HG02642 (cell line): ENCODE results near the gene DCXR.

ENCODE experiments used
- ATAC-seq: cut with Tn5 transposase; IDR thresholded peaks from one replicate; pipeline ENCODE4 v1.9.1; 2021; ENCODE audit warnings: mild to moderate bottlenecking; ENCODE audit not compliant: unreplicated experiment, poor library complexity

Gene DCXR

DNA sequence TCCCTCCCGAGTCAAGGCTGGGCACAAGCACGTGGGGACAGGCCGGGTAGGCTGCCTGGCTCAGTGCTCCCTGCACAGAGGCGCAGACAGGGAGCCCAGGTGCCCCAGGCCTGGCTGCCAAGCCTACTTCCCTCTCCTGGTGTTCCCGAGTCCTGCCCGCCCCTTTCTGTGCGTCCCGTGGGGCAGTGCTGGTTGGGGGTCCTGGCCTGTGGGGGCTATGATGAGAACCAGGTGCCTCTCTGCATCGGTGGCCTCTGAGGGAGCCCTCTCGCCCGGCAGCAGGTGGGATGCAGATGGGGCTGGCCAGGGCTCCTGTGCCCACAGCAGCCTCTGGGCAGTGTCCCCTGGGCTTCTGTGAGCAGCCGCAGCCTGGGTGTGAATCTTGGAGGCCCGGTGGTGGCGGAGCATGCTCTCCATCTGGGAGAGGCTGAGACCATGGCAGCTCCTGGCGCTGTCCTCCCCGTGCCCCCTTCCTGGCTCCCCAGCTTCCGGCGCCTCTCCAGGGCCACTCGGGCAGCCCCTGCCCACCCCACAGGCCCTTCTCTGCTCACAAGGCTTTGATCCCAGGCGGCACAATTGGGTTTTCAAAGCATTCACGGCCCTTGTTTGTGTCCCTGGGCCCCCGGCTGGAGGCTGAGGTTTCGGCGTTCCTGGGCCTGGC is 22.1 kb downstream of the DCXR start:
- ATAC-seq: no peak

DNA sequence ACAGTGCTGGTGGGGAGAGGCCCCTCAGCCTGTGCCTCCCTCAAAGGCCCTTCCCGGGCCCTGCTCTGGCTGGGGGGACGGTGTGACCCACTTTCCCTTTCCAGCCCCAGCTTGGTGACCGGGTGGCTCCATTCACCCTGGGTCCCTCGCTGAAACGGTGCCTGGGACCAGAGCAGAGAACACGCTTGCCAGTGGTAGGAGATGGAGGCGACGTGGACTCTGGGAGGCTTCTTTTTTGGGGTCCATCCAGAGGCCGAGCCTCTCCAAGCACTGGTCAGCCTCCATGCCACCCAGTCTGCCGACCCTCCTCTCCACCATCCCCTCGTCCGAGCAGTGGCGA is 22.6 kb downstream of the DCXR start:
- ATAC-seq: no peak

DNA sequence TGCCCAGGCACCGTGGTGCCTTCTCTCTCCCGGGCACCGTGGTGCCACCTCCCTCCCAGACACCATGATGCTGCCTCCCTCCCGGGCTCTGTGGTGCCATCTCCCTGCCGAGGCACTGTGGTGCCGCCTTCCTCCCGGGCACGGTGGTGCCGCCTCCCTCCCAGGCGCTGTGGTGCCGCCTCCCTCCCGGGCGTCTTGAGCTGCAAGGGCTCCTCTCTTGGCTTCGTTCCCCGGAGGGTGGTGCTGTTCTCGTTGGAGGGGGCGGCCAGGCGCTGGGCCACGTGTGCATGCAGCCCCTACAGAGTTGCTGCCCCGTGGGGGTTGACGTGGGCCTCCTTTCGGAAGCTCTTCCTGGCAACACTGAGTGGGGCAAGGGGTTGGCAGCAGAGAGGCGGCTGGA is 23.1 kb downstream of the DCXR start:
- no peak for ATAC-seq

DNA sequence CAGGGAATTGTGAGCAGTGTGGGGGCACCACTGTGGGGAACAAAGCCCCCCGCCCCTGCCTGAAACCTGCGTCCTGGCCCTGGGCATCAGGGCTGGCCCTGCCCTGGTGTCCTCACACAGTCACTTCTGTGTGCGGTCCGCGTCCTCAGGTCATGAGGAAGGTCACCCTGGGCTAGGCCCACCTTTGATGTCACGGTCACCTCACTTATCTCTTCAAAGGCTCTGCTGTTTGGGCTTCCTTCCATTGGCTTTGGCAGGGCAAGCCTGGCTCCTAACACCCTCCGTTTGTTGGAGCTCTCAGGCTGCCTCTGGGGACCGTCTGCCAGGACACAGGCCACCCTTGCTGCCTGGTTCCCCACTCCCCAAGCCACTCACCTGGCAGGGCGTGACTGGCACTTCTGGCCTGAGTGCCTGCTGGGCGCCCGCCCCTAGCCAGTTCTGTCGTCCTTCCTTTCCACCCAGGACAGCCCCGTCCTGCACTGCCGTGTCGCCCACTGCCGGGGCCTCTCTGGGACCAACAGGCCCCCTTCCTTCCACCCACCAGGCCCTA is 23.6 kb downstream of the DCXR start:
- no peak for ATAC-seq

DNA sequence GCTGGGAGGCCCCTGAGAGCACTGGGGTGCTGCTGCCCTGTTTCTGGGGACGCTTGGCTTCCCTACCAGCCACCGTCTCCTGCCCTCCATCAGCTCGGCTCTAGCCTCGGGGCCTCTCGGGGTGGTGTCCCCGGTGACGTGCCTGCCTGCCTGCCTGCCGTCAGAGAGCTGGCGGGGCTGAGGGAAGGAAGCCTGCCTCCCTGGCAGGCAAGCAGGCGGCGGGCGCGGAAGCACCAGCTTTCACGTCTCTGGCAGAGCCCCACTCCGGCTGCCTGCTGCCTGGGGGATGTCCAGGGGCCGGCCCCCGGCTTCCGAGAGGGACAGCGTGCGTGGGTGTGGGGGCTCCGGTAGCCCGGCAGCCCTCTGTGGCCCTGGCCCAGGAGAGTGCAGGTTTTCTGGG is 24.2 kb downstream of the DCXR start:
- no peak for ATAC-seq

DNA sequence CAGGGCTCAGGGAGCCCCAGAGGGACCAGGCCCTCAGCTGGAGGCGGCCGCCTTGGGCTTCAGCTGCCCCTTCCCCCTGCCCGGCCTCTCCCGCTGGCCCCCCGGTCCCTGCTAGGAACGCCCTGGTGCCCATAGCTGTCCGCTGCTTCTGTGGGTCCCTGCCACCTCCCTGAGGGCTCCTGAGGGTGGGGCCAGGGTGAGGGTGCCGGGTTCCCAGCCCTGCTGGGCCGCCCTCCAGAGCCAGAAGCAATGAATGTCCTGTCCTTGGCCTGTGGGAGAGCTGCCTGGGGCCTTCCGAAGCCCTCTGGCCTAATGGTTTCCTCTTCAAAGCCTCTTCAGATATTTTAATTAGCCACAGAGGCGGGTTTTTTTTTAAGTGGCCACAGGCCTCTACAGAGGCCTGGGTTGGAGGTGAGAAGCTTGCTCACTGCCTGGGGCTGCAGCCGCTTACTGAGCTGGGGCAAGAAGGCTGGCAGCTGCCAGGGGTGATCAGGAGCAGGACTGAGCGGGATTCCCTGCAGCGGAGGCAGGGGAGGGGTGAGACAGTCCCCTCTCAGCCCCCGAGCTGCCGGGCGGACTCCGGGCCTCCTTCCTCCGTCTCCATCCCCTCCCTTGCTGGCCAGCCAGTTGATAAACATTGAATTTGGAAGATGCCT is 24.7 kb downstream of the DCXR start:
- no peak for ATAC-seq

DNA sequence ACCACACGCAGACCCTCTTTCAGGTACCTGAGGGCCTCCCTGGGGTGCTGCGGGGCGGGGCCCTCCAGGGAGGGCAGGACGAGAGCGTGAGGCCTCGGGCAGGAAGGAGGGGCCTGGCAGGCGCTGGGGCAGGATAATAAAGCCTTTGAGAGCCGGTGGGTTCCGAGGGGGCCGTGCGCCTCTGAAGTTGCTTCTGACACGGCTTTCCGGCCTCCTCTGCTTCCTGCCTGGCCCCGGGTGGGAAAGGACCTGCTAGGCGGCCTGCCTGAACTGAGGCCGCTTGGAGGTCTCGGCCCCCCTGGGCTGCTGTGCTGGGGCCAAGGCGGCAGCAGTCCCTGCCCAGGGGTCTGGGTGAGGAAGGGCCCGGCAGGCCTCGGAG is 25.2 kb downstream of the DCXR start:
- no peak for ATAC-seq

DNA sequence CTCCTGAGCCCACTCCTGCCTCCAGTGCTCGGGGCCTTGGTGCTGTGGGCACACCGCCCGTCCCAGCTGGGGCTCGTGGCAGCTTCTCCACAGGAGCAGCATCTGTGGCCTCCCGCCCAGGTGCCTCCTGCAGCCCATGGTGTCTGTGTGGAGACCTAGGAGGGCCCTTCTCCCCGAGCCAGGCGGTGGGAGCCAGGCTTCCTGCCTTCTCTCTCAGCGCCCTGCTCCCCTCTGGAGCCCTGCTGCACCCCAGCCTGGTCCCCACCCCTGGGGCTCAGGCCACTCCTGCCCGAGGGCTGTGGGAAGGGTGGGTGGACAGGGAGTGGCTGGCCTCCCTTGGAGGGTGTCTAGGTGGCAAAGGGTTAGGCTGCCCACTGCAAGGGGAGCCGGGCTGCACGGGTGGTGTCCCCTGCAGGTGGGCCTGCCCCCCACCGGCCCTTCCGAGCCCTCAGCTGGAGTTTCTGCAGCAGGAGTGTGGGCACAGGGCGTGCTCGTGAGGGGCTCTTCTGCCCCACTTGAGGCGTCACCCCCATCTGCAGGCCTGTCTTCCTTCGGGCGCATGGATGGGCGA is 25.8 kb downstream of the DCXR start:
- ATAC-seq: no peak

DNA sequence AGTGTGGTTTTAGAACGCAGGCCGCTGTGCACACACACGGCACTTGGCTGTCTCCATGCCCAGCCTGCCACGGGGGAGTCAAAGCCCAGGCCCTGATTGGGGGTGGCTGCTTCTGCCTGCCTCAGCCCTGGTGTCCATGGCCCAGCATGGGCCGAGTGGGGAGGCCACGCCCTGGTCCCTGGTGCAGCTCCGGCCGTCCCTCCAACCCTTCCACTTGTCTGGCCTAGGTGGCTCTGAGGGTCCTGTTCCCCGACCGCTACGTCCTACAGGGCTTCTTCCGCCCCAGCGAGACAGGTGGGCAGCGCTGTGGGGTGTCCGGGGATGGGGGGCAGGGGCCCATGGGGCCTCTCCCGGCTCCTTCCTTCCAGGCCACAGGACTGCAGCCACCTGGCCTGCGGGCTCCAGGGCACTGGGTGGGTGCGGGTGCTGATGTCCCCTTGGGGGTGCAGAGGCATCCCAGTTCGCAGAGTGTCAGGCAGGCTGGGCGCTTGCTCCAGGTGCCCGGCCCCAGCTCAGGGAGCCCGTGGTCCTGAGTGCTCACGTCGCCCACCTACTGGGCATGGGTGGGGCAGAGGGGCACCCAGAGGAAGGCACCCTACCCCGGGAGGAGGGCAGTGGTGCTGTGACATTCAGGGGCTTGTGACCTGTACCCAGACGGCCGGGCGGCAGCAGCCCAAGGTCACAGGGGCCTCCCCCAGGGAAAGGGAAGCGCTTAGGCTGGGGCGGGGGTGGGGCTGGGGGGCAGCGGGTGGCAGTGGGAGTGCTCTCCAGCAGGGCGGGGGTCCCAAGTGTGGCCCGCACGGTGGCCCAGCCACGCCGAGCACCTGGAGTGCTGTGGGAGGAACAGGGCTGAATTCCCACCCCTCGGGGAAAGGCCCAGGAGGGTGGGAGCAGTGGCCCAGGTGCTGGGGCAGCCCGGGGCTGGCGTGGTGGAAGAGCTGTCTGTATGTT is 26.6 kb downstream of the DCXR start:
- ATAC-seq: no peak

DNA sequence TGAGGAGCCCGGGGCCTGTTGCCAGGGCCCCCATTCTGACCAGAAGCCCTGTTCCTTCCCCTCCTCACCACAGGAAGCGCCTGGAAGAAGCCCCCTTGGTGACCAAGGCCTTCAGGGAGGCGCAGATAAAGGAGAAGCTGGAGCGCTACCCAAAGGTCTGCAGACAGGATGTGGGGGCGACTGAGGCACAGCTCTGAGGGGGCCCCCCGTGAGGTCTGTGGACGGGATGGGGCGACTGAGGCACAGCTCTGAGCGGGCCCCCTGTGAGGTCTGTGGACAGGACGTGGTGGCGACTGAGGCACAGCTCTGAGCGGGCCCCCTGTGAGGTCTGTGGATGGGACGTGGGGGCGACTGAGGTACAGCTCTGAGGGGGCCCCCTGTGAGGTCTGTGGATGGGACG is 28.1 kb downstream of the DCXR start:
- no peak for ATAC-seq

DNA sequence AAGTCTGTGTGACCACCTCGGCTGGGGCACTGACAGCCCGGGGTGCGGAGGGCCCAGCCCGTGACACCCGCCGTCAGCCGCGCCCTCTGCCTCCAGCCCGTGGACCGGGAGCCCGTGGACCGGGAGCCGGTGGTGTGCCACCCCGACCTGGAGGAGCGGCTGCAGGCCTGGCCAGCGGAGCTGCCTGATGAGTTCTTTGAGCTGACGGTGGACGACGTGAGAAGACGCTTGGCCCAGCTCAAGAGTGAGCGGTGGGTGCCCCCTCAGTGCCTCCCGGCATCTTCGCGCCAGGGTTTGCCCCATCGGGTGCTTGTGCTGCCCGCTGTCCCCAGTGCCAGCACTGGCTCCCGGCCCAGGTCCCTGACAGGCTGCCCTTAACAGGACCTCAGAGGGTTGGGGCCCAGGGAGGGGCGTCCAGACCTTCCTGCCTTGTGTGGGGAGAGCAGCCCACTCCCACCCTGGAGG is 28.5 kb downstream of the DCXR start:
- ATAC-seq: no peak

DNA sequence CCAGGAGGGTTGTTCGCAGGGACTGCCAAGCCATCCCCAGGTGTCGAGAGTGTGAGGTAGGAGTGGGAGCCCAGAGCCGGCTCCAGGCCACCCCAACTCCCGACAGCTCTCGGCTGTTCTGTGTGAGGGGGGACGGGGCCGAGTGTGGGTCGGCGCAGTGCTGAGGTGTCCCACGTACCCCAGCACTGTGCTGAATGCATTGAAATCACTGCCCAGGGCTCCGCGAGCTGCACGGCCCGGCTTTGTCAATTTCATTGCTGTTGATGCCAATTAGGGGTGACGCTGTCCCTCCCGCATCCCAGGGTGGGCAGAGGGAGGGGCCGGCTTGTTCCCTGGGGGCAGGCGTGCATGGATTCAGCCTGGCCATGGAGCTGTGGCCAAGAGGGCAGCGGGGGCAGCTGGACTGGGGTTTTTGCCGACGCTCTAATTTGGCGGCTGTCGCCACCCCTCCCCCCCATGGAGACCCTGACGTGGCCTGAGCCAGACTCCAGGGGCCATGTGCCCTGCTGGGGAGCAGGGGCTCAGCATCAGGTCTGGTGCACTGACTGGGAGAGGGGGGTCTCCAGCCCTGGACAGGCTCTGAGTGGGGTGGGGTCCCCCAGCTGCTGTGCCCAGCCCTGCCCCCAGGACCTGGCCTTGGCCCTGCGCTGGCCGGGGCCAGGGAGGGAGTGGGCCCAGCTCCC is 29.1 kb downstream of the DCXR start:
- ATAC-seq: no peak

DNA sequence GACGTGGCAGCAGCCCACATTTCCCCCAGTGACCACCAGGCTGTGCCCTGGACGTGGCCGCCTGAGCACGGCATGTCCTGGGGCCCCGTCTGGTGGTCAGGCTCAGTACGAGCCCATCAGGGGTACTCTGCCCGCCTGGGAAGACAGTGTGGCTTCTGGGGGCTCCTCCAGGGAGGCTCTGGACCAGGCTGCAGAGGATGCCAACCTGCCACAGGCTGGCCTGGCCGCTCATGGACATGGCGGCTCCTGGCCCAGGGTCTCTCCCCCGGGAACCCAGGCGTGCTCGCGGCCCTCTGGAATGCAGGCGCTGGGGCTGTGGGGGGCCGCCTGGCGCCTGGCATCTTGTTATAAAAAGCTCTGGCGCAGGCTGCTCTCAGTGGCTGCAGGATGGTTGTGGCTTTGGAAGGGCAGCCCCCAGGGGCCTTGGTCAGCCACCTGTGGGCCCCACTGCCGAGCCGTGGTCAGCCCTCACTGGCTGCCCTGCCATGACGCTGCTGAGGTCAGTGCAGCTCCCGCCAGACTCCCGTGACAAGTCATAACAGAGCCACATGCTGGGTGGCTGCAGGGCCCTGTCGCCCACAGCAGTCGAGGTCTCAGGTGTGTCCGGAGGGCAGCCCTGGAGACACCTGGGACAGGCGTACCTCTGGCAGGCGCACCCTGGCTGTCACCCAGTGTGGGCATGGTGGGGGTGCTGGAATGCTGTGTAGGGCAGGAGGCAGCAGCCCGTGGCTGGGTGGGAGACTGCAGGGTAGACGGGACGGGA is 29.8 kb downstream of the DCXR start:
- no peak for ATAC-seq

DNA sequence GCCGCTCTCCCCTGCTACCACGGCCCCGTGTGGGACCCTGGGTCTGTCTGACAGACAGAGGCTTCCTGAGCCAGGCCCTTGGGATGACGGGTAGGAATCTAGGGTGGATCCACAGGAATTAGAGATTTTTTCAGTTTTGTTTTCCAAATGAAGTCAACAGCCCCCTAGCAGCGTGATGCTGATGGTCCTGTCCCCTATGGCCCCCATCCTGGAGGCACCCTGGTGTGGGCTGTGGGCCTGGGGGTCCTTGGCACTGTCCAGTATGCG is 30.3 kb downstream of the DCXR start:
- ATAC-seq: no peak

DNA sequence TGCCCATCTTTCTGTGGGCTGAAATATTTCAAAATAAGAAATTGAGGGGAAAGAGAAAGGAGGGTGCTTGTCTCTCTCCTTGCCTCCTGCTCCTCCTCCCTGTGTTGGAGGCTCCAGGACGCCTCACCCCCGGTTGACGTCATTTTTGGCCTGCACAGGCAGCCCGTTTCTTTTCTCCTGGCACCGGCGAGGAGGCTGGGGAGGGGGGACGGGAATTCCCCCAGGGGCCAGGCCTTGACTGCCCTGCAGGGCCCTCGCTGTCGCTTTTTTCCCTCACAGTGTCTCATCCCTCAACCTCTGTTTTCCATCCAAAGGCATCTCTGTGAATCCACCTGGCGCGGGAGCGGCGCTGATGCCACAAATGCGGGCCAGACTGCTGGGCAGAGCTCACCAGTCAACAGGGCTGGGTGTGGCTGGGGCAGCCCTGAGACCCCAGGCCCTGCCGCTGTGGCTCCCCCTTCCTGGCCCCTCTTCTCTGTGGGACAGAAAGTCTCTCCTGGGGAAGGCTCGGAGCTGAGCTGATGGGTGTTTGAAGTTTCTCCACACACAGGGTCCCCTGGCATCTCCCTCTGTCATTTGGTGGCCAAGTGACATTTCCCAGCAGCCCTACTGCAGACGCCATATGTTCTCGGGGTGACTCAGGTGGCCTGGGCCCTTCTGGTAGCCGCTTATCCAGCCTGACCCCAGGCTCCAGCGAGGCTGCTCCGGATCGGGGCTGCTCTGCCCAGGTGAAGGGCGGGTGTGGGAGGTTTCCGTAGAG is 30.8 kb downstream of the DCXR start:
- ATAC-seq: no peak

DNA sequence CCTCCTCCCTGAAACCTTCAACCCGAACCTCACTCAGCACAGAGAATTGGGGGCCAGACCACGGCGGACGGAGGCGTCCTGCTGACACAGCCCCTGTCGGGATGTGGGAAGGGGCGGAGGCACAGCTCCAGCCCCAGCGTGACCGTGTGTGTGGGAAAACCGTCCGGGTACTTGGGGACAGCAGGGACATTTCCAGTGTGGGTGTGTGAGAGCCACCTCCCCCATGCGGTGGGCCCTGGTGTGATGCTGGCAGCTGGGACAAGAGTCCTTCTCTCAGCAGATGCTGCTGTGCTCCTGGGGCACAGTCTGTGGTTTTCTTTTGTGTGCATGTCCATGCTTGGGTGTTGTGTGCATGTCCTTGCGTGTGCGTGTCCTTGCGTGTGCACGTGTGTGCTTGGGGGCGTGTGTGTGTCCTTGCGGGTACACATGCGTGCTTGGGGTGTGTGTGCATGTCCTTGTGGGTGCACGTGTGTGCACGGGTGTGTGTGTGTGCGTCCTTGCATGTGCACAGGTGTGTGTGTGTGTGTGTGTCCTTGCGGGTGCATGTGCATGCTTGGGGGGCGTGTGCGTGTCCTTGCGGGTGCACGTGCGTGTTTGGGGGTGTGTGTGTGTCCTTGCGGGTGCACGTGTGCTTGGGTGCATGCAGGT is 31.7 kb downstream of the DCXR start:
- ATAC-seq: no peak

DNA sequence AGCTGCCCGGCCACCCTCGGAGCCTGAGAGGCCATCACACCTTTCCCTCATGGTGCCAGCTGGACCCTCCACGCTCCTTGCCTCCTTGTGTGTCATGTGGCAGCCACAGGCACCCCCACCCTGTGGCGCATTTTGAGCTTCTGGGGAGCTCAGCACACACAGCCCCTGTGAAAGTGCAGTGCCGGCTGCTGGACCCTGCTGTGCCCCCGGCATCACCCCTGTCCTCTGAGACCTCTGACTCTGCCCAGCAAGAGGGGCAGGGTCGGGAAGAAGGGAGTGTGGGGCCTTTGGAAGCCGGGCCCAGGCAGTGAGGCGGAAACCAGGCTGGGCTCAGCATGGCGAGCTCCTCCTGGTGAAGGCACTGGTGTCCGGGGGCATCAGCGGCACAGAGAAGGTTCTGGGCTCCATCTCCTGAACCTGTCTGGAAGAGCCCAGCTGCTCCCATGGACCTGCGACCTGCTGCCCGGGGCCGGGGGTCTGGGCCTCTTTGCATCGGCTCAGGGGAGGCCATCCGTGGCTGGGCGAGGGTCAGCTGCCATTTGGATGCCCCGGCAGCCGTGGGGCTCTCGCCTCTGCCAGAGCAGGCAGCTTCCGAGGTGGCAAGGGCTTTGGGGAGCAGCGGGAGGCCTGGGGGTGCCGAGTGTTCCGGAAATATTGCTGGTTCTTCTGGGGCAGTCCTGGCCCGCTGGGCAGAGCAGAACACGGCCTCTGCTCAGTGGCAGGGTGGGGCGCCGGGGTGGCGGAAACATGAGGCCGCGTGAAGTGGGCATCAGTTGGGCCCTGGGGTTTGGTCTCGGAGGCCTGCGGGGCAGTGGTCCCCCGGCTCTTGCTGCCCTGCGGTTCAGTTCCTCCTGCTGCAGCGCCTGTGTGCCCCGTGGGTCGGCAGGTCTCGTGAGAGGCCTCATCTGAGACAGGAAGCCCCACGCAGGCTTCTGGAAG is 32.7 kb downstream of the DCXR start:
- no peak for ATAC-seq
